Stimulated activated CD8-positive, alpha-beta memory T cell treated with anti-CD3 and anti-CD28 coated beads, Interleukin-7, amount 100 ng/mL, for 24 hours (primary cell): ENCODE measurements around the gene GLDN.

ENCODE experiments used
- DNase-seq: peaks from one replicate; pipeline ENCODE4 v3.0.0-alpha.2; 2020; ENCODE audit warnings: low read depth

Gene GLDN

GRCh38 chr15:51341366-51342226 is at the start of gene GLDN:
GLDN (plus strand) TSS chr15:51341655; CDS start chr15:51341685, 30 bp downstream.
- no peak for DNase-seq

GRCh38 chr15:51298620-51299019 is 42.8 kb upstream of the GLDN start:
- no peak for DNase-seq

- no peak for DNase-seq
These were observed 42.1 kb upstream of the GLDN start for GRCh38 chr15:51299187-51300015.

GRCh38 chr15:51302480-51302879 is 39.0 kb upstream of the GLDN start:
- no peak for DNase-seq

GRCh38 chr15:51303462-51303980 is 37.9 kb upstream of the GLDN start:
- no peak for DNase-seq

- no peak for DNase-seq
These were observed 34.1 kb upstream of the GLDN start for GRCh38 chr15:51307325-51307724.

GRCh38 chr15:51307811-51308210 is 33.6 kb upstream of the GLDN start:
- no peak for DNase-seq

GRCh38 chr15:51310064-51310463 is 31.4 kb upstream of the GLDN start:
- DNase-seq = no peak

GRCh38 chr15:51311510-51311909 is 29.9 kb upstream of the GLDN start:
- DNase-seq = no peak

- no peak for DNase-seq
These were observed 29.0 kb upstream of the GLDN start for GRCh38 chr15:51312166-51313073.

GRCh38 chr15:51313074-51313393 is 28.4 kb upstream of the GLDN start:
- DNase-seq = no peak

- DNase-seq = no peak
These were observed 27.7 kb upstream of the GLDN start for GRCh38 chr15:51313644-51314280.

GRCh38 chr15:51314391-51315337 is 26.8 kb upstream of the GLDN start:
- no peak for DNase-seq

- no peak for DNase-seq
These were observed 25.7 kb upstream of the GLDN start for GRCh38 chr15:51315726-51316125.

- DNase-seq = no peak
These were observed 24.8 kb upstream of the GLDN start for GRCh38 chr15:51316636-51317035.

- no peak for DNase-seq
These were observed 22.9 kb upstream of the GLDN start for GRCh38 chr15:51318382-51319150.

GRCh38 chr15:51319539-51319938 is 21.9 kb upstream of the GLDN start:
- DNase-seq = no peak

- DNase-seq = no peak
These were observed 20.6 kb upstream of the GLDN start for GRCh38 chr15:51320843-51321242.

- no peak for DNase-seq
These were observed 20.1 kb upstream of the GLDN start for GRCh38 chr15:51321316-51321715.
